Panc1 (cell line): ENCODE results near the gene TBC1D16. TPM values are rescaled to one million over a fixed set of nuclear protein-coding genes. Genes with fewer than 3 reads are reported as not detected.

ENCODE experiments used
- ATAC-seq: fragments of 200-7000 bp; cut with Tn5 transposase; 2 replicates; pipeline ENCODE4 v1.9.1; 2020; ENCODE audit warnings: mild to moderate bottlenecking, moderate library complexity
- BruUV-seq: library from RNA; stranded (reverse); fragments of 400-500 nt; replicated peaks from 2 replicates; lab custom pipeline; 2021; lab: Mats Ljungman, UMichigan
- CTCF ChIA-PET: fragments of 300-600 bp; sonication (Branson Sonifier 250); formaldehyde crosslinking; loops from one replicate; lab custom pipeline; 2022; ENCODE audit warnings: antibody characterized with exemption; lab: Charles Lee
- POLR2A ChIA-PET: fragments of 300-600 bp; sonication (Branson Sonifier 250); formaldehyde crosslinking; loops from one replicate; lab custom pipeline; 2022; ENCODE audit warnings: antibody characterized with exemption; lab: Charles Lee
- DNase-seq: peaks from one replicate; pipeline ENCODE4 v3.0.0-alpha.2; 2010; ENCODE audit warnings: low read depth, low spot score
- H3K27ac ChIP-seq: 2 replicates; pipeline ENCODE4 v1.5.1; 2011; ENCODE audit warnings: mild to moderate bottlenecking, low read length, inconsistent platforms
- H3K27me3 ChIP-seq: fragments of 200-500 bp; sonication (Bioruptor generic); 2 replicates; pipeline ENCODE4 v1.6.0; 2014; ENCODE audit warnings: low read length, inconsistent platforms; ENCODE audit not compliant: control insufficient read depth, insufficient read depth
- H3K36me3 ChIP-seq: fragments of 200-500 bp; sonication (Bioruptor generic); 2 replicates; pipeline ENCODE4 v1.5.1; 2014; ENCODE audit warnings: inconsistent platforms, mild to moderate bottlenecking, low read length, moderate library complexity; ENCODE audit not compliant: control insufficient read depth, insufficient read depth
- H3K4me1 ChIP-seq: 2 replicates; pipeline ENCODE4 v1.5.1; 2011; ENCODE audit warnings: inconsistent platforms, mild to moderate bottlenecking, low read length, moderate library complexity; ENCODE audit not compliant: control insufficient read depth, insufficient read depth
- H3K4me3 ChIP-seq, 2 experiments: 2 replicates each; pipeline ENCODE4 v1.5.1; 2011 to 2012; ENCODE audit warnings: low read depth in 2 of 2, low read length in 2 of 2, mild to moderate bottlenecking in 2 of 2, inconsistent platforms in 1 of 2, moderate library complexity in 1 of 2
- H3K9me3 ChIP-seq: fragments of 200-500 bp; sonication (Bioruptor generic); 2 replicates; pipeline ENCODE4 v1.5.1; 2014; ENCODE audit warnings: low read depth, mild to moderate bottlenecking, inconsistent platforms, low read length, moderate library complexity; ENCODE audit not compliant: control insufficient read depth, insufficient read depth
- CTCF ChIP-seq: fragments of 450-650 bp; IDR thresholded peaks from 2 replicates; pipeline ENCODE4 v1.5.1; 2017; ENCODE audit warnings: mild to moderate bottlenecking
- POLR2AphosphoS5 ChIP-seq: IDR thresholded peaks from 2 replicates; pipeline ENCODE4 v1.6.1; 2012; ENCODE audit warnings: mild to moderate bottlenecking, low read depth, low read length, moderate library complexity
- REST ChIP-seq, 2 experiments: IDR thresholded peaks; 2 replicates each; pipeline ENCODE4 v1.6.1; 2011 to 2012; ENCODE audit warnings: low read depth in 2 of 2, control low read depth in 1 of 2, low read length in 1 of 2, mild to moderate bottlenecking in 1 of 2, moderate library complexity in 1 of 2; ENCODE audit not compliant: insufficient read depth in 1 of 2
- SIN3A ChIP-seq: IDR thresholded peaks from 2 replicates; pipeline ENCODE4 v1.6.1; 2012; ENCODE audit warnings: low read depth, mild to moderate bottlenecking, low read length, moderate library complexity, borderline replicate concordance; ENCODE audit not compliant: insufficient read depth
- TCF7L2 ChIP-seq: IDR thresholded peaks from 2 replicates; pipeline ENCODE4 v1.6.1; 2011; ENCODE audit warnings: mild to moderate bottlenecking, low read depth, low read length, inconsistent platforms
- in situ Hi-C: cut with HindIII; loops from 2 replicates; pipeline ENCODE4 v1.10.0; 2016; ENCODE audit warnings: low sequenced_read_pairs, low pct_unique_long_range_greater_than_20kb
- intact Hi-C: fragments of 100-400 bp; cut with micrococcal nuclease; formaldehyde crosslinking; loops from one replicate; pipeline ENCODE4 v1.10.0; 2022; ENCODE audit not compliant: unreplicated experiment
- total RNA-seq: library from RNA; stranded (reverse); gene quantifications from one replicate; pipeline ENCODE4 v1.2.1, GENCODE V29; 2021; ENCODE audit not compliant: unreplicated experiment

TBC1D16 gene
- total RNA-seq, 1 experiment from 2014 or later, result 41.6 TPM

GRCh38 chr17:80081596-80081995 is 45.9 kb upstream of the TBC1D16 start:
- BruUV-seq, result no TSS peak
- no peak for TF ChIP-seq TCF7L2
- intact Hi-C loops, result loop anchor here (5.0 kb wide), 1 partner anchor 74 kb away; no protein-coding TSS in a partner anchor
- in situ Hi-C loops, result no loop called here
- CTCF ChIA-PET, result interaction anchor here (0.6 to 1.6 kb wide), 2 partner anchors 20 to 73 kb away, joined by 3 to 6 read pairs; partner anchors contain the start of gene GAA
- no peak for ATAC-seq
- Histone ChIP-seq H3K27me3 (no peaks in the 10 kb centered on the region), H3K36me3 (no peaks in the 10 kb centered on the region), H3K27ac (no peak overlapping the region), H3K4me1 (0 out of 2 replicates have a peak, but pooled peaks cover 6% of the 10 kb centered on the region), H3K9me3 (no peaks in the 10 kb centered on the region), H3K4me3 (no peak overlapping the region)
- DNase-seq, result no peak
- POLR2A ChIA-PET, result no interaction called here

- Histone ChIP-seq H3K27ac (no peak overlapping the region), H3K27me3 (no peaks in the 10 kb centered on the region), H3K4me3 (no peak overlapping the region), H3K4me1 (0 out of 2 replicates have a peak, but pooled peaks cover 6% of the 10 kb centered on the region), H3K9me3 (no peaks in the 10 kb centered on the region), H3K36me3 (no peaks in the 10 kb centered on the region)
- no peak for TF ChIP-seq POLR2AphosphoS5
- no peak for TF ChIP-seq REST (IDR thresholded peaks at IDR 0.05; ENCODE audit: insufficient read depth in 1 of 2, low read depth in 2 of 2, low read length in 1 of 2)
- no peak for TF ChIP-seq TCF7L2
- no peak for TF ChIP-seq SIN3A
- no peak for TF ChIP-seq CTCF
- intact Hi-C loops, result loop anchor here (5.0 kb wide), 1 partner anchor 73 kb away; no protein-coding TSS in a partner anchor
- DNase-seq, result no peak
- no TSS peak for BruUV-seq
- POLR2A ChIA-PET, result no interaction called here
- no peak for ATAC-seq
- CTCF ChIA-PET, result no interaction called here
- in situ Hi-C loops, result no loop called here
Observed at GRCh38 chr17:80080081-80080480, 44.4 kb upstream of the TBC1D16 start.

GRCh38 chr17:80072410-80072809 is 36.7 kb upstream of the TBC1D16 start:
- in situ Hi-C loops, result no loop called here
- no peak overlapping the region for H3K4me3 ChIP-seq
- H3K27ac ChIP-seq, result no peak overlapping the region
- TF ChIP-seq CTCF (no peak), POLR2AphosphoS5 (no peak), REST (IDR thresholded peaks at IDR 0.05; ENCODE audit: insufficient read depth in 1 of 2, low read depth in 2 of 2, low read length in 1 of 2) (no peak), TCF7L2 (no peak), SIN3A (no peak)
- BruUV-seq, result no TSS peak
- intact Hi-C loops, result no loop called here
- no peaks in the 10 kb centered on the region for H3K27me3 ChIP-seq
- no peaks in the 10 kb centered on the region for H3K36me3 ChIP-seq
- POLR2A ChIA-PET, result no interaction called here
- H3K9me3 ChIP-seq, result no peaks in the 10 kb centered on the region
- no peak for DNase-seq
- ATAC-seq, result no peak
- CTCF ChIA-PET, result no interaction called here
- H3K4me1 ChIP-seq, result peaks cover 27% of the 10 kb centered on the region
